HCT116 (cell line): ENCODE data around the gene FMNL1. TPM values are rescaled to one million over a fixed set of nuclear protein-coding genes. Genes with fewer than 3 reads are reported as not detected.

Experiments used
- ATAC-seq: fragments of 200-7000 bp; cut with Tn5 transposase; 2 replicates; pipeline ENCODE4 v1.9.1; 2020; ENCODE audit warnings: mild to moderate bottlenecking, moderate library complexity
- BruUV-seq: library from RNA; stranded (reverse); fragments of 400-500 nt; replicated peaks from 2 replicates; lab custom pipeline; 2021; lab: Mats Ljungman, UMichigan
- CTCF ChIA-PET: fragments of 300-600 bp; sonication (Branson Sonifier 250); formaldehyde crosslinking; loops from one replicate; lab custom pipeline; 2021; ENCODE audit warnings: antibody characterized with exemption; lab: Charles Lee
- POLR2A ChIA-PET: fragments of 300-600, 350-600 bp; sonication (Branson Sonifier 250); formaldehyde crosslinking; loops from one replicate; lab custom pipeline; 2021; ENCODE audit warnings: antibody characterized with exemption; lab: Charles Lee
- RAD21 ChIA-PET, 2 experiments: fragments of 300-600 bp; sonication (Branson Sonifier 250); formaldehyde crosslinking; loops; one replicate each; lab custom pipeline; 2023; ENCODE audit warnings: low total read pairs in 2 of 2; ENCODE audit not compliant: uncharacterized antibody in 2 of 2, unreplicated experiment in 2 of 2, low non-redundant PET in 1 of 2; lab: Charles Lee
- DNase-seq: peaks from one replicate; pipeline ENCODE4 v3.0.0-alpha.2; 2010; ENCODE audit warnings: low read depth, low spot score
- H2AFZ ChIP-seq: fragments of 200-600 bp; shearing (Covaris generic), sonication (generic); 2 replicates; pipeline ENCODE4 v1.6.1; 2017; ENCODE audit warnings: low read depth, mixed run types, mixed read lengths, antibody characterized with exemption, low read length; ENCODE audit not compliant: poor library complexity, severe bottlenecking
- H3K27ac ChIP-seq: 2 replicates; pipeline ENCODE4 v1.5.1; 2012; ENCODE audit warnings: low read depth, low read length
- H3K27me3 ChIP-seq: fragments of 200-600 bp; sonication (generic); 2 replicates; pipeline ENCODE4 v1.6.1; 2016; ENCODE audit warnings: mixed run types, low read length, mixed read lengths; ENCODE audit not compliant: insufficient read depth
- H3K36me3 ChIP-seq, 2 experiments: fragments of 200-500 bp in 1 of 2; fragments of 200-600 bp in 1 of 2; sonication (Bioruptor generic) in 1 of 2; sonication (generic) in 1 of 2; 2 replicates each; pipeline versions ENCODE4 v1.5.1 to v1.6.1; 2014 to 2016; ENCODE audit warnings: low read length in 2 of 2, inconsistent platforms in 1 of 2, mixed read lengths in 1 of 2, mixed run types in 1 of 2; ENCODE audit not compliant: insufficient read depth in 2 of 2, control insufficient read depth in 1 of 2
- H3K4me1 ChIP-seq, 2 experiments: fragments of 200-600 bp in 1 of 2; sonication (generic) in 1 of 2; 2 replicates each; pipeline versions ENCODE4 v1.5.1 to v1.6.1; 2012 to 2017; ENCODE audit warnings: low read length in 2 of 2, inconsistent platforms in 1 of 2, mild to moderate bottlenecking in 1 of 2, mixed read lengths in 1 of 2, mixed run types in 1 of 2, moderate library complexity in 1 of 2; ENCODE audit not compliant: insufficient read depth in 2 of 2, control insufficient read depth in 1 of 2
- H3K4me2 ChIP-seq: fragments of 200-600 bp; sonication (generic); 2 replicates; pipeline ENCODE4 v1.6.1; 2017; ENCODE audit warnings: mixed run types, low read length, mixed read lengths
- H3K4me3 ChIP-seq, 2 experiments: fragments of 200-600 bp in 1 of 2; sonication (generic) in 1 of 2; replicated peaks in 1 of 2; 2 replicates each; pipeline ENCODE4 v1.5.1; 2011 to 2016; ENCODE audit warnings: low read length in 2 of 2, control low read depth in 1 of 2, low read depth in 1 of 2, mild to moderate bottlenecking in 1 of 2, mixed read lengths in 1 of 2, mixed run types in 1 of 2
- H3K79me2 ChIP-seq: fragments of 200-600 bp; sonication (generic); 2 replicates; pipeline ENCODE4 v1.6.1; 2017; ENCODE audit warnings: mild to moderate bottlenecking, mixed run types, low read length, moderate library complexity, mixed read lengths; ENCODE audit not compliant: insufficient read depth
- H3K9ac ChIP-seq: fragments of 200-600 bp; sonication (generic); 2 replicates; pipeline ENCODE4 v1.6.1; 2016; ENCODE audit warnings: low read length, mixed read lengths
- H3K9me2 ChIP-seq: fragments of 200-600 bp; sonication (generic), shearing (Covaris generic); 2 replicates; pipeline ENCODE4 v1.6.1; 2017; ENCODE audit warnings: mixed run types, mild to moderate bottlenecking, moderate library complexity; ENCODE audit not compliant: insufficient read depth
- H3K9me3 ChIP-seq, 2 experiments: fragments of 200-500 bp in 1 of 2; fragments of 200-600 bp in 1 of 2; sonication (Bioruptor generic) in 1 of 2; sonication (generic) in 1 of 2; 2 replicates each; pipeline ENCODE4 v1.6.1; 2014 to 2017; ENCODE audit warnings: low read length in 2 of 2, mixed read lengths in 2 of 2, inconsistent platforms in 1 of 2, low read depth in 1 of 2, mild to moderate bottlenecking in 1 of 2, mixed run types in 1 of 2, moderate library complexity in 1 of 2; ENCODE audit not compliant: control insufficient read depth in 1 of 2, insufficient read depth in 1 of 2
- H4K20me1 ChIP-seq: fragments of 200-600 bp; sonication (generic), shearing (Covaris generic); 2 replicates; pipeline ENCODE4 v1.6.1; 2017; ENCODE audit warnings: mixed run types, mild to moderate bottlenecking, moderate library complexity; ENCODE audit not compliant: insufficient read depth
- CBX3 ChIP-seq: IDR thresholded peaks from 2 replicates; pipeline ENCODE4 v1.6.1; 2012; ENCODE audit warnings: low read depth
- CEBPB ChIP-seq: IDR thresholded peaks from 2 replicates; pipeline ENCODE4 v1.6.1; 2012; ENCODE audit warnings: low read depth
- ELF1 ChIP-seq: IDR thresholded peaks from 2 replicates; pipeline ENCODE4 v1.6.1; 2012; ENCODE audit warnings: low read depth, borderline replicate concordance
- EZH2 ChIP-seq: fragments of 200-600 bp; sonication (generic); IDR thresholded peaks from 2 replicates; pipeline ENCODE4 v1.6.1; 2017; ENCODE audit warnings: antibody characterized with exemption, mixed run types
- EZH2phosphoT487 ChIP-seq: fragments of 200-600 bp; IDR thresholded peaks from 2 replicates; pipeline ENCODE4 v1.6.1; 2018; ENCODE audit warnings: antibody characterized with exemption, borderline replicate concordance
- JUND ChIP-seq: IDR thresholded peaks from 2 replicates; pipeline ENCODE4 v1.6.1; 2012
- POLR2A ChIP-seq: IDR thresholded peaks from 2 replicates; pipeline ENCODE4 v1.7.0; 2011; ENCODE audit warnings: borderline replicate concordance; ENCODE audit not compliant: insufficient read depth, insufficient read length; ENCODE audit errors: extremely low read depth
- RAD21 ChIP-seq: IDR thresholded peaks from 2 replicates; pipeline ENCODE4 v1.6.1; 2012; ENCODE audit warnings: low read depth, mild to moderate bottlenecking
- SIN3A ChIP-seq: IDR thresholded peaks from 2 replicates; pipeline ENCODE4 v1.6.1; 2012; ENCODE audit warnings: low read depth
- SP1 ChIP-seq: IDR thresholded peaks from 2 replicates; pipeline ENCODE4 v1.6.1; 2012; ENCODE audit warnings: low read depth
- SRF ChIP-seq: IDR thresholded peaks from 2 replicates; pipeline ENCODE4 v1.6.1; 2012; ENCODE audit warnings: low read depth
- YY1 ChIP-seq: IDR thresholded peaks from 2 replicates; pipeline ENCODE4 v1.6.1; 2011; ENCODE audit warnings: low read length, low read depth, moderate library complexity, mild to moderate bottlenecking; ENCODE audit not compliant: insufficient replicate concordance; ENCODE audit errors: extremely low read depth
- ZFX ChIP-seq: fragments of 450-650 bp; IDR thresholded peaks from 2 replicates; pipeline ENCODE4 v1.6.1; 2017
- ZNF274 ChIP-seq: fragments of 200-500 bp; sonication (Bioruptor generic); IDR thresholded peaks from 2 replicates; pipeline ENCODE4 v1.6.1; 2014; ENCODE audit warnings: mild to moderate bottlenecking, low read depth, low read length, inconsistent platforms
- intact Hi-C: fragments of 100-400 bp; cut with micrococcal nuclease; formaldehyde crosslinking; loops from 2 replicates; pipeline ENCODE4 v1.10.0; 2022
- total RNA-seq: library from RNA; stranded (reverse); gene quantifications from one replicate; pipeline ENCODE4 v1.2.1, GENCODE V29; 2021; ENCODE audit not compliant: unreplicated experiment
- TF ChIP-seq, protein P1 (sequence below): IDR thresholded peaks from 2 replicates; pipeline ENCODE4 v1.6.1; 2012; ENCODE audit warnings: low read depth
- TF ChIP-seq, protein P2 (sequence below): IDR thresholded peaks from 2 replicates; pipeline ENCODE4 v1.6.1; 2012
- TF ChIP-seq, protein P3 (sequence below), 3 experiments: fragments of 200-600 bp in 1 of 3; sonication (generic) in 1 of 3; IDR thresholded peaks in 2 of 3; conservative IDR thresholded peaks in 1 of 3; 2 replicates each; pipeline ENCODE4 v1.5.1; 2012 to 2017; ENCODE audit warnings: low read depth in 2 of 3, low read length in 2 of 3, antibody characterized with exemption in 1 of 3, borderline replicate concordance in 1 of 3, control low read depth in 1 of 3, mild to moderate bottlenecking in 1 of 3, mixed read lengths in 1 of 3, mixed run types in 1 of 3, moderate library complexity in 1 of 3; ENCODE audit not compliant: insufficient read depth in 1 of 3
- TF ChIP-seq, protein P4 (sequence below): IDR thresholded peaks from 2 replicates; pipeline ENCODE4 v1.6.1; 2012

The FMNL1 gene
- total RNA-seq, 1 experiment from 2014 or later: 8.2 TPM

DNA sequence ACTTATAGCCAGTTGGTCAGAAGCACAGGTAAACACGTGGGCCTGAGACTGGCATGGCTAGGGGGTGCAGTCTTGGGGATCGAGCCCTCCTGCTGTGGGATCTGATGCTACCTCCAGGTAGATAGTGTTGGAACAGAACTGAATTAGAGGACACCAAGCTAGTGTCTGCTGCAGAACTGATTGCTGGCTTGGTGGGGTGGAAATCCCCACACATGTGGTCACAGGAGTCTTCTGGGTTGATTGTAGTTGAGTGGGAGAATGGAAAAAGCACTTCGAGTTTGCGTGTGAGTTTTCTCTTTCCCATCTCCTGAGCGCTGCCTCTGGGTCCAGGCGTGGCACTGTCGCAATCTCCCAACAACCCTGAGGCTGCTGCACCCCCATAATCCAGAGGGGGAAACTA is 48.2 kb downstream of the FMNL1 start:
- RAD21 ChIA-PET: no interaction called here
- no peak overlapping the region for H3K27ac ChIP-seq
- no peaks in the 10 kb centered on the region for H3K27me3 ChIP-seq
- H4K20me1 ChIP-seq: no peaks in the 10 kb centered on the region
- TF ChIP-seq SP1: no peak
- no peak for TF ChIP-seq EZH2
- TF ChIP-seq, protein P1, sequence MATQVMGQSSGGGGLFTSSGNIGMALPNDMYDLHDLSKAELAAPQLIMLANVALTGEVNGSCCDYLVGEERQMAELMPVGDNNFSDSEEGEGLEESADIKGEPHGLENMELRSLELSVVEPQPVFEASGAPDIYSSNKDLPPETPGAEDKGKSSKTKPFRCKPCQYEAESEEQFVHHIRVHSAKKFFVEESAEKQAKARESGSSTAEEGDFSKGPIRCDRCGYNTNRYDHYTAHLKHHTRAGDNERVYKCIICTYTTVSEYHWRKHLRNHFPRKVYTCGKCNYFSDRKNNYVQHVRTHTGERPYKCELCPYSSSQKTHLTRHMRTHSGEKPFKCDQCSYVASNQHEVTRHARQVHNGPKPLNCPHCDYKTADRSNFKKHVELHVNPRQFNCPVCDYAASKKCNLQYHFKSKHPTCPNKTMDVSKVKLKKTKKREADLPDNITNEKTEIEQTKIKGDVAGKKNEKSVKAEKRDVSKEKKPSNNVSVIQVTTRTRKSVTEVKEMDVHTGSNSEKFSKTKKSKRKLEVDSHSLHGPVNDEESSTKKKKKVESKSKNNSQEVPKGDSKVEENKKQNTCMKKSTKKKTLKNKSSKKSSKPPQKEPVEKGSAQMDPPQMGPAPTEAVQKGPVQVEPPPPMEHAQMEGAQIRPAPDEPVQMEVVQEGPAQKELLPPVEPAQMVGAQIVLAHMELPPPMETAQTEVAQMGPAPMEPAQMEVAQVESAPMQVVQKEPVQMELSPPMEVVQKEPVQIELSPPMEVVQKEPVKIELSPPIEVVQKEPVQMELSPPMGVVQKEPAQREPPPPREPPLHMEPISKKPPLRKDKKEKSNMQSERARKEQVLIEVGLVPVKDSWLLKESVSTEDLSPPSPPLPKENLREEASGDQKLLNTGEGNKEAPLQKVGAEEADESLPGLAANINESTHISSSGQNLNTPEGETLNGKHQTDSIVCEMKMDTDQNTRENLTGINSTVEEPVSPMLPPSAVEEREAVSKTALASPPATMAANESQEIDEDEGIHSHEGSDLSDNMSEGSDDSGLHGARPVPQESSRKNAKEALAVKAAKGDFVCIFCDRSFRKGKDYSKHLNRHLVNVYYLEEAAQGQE: no peak
- TF ChIP-seq SIN3A: no peak
- TF ChIP-seq CEBPB: no peak
- TF ChIP-seq, protein P2, sequence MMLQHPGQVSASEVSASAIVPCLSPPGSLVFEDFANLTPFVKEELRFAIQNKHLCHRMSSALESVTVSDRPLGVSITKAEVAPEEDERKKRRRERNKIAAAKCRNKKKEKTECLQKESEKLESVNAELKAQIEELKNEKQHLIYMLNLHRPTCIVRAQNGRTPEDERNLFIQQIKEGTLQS: no peak
- TF ChIP-seq, protein P3, sequence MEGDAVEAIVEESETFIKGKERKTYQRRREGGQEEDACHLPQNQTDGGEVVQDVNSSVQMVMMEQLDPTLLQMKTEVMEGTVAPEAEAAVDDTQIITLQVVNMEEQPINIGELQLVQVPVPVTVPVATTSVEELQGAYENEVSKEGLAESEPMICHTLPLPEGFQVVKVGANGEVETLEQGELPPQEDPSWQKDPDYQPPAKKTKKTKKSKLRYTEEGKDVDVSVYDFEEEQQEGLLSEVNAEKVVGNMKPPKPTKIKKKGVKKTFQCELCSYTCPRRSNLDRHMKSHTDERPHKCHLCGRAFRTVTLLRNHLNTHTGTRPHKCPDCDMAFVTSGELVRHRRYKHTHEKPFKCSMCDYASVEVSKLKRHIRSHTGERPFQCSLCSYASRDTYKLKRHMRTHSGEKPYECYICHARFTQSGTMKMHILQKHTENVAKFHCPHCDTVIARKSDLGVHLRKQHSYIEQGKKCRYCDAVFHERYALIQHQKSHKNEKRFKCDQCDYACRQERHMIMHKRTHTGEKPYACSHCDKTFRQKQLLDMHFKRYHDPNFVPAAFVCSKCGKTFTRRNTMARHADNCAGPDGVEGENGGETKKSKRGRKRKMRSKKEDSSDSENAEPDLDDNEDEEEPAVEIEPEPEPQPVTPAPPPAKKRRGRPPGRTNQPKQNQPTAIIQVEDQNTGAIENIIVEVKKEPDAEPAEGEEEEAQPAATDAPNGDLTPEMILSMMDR (IDR thresholded peaks at IDR 0.05 in 2 of 3, conservative IDR thresholded peaks at IDR 0.05 in 1 of 3; ENCODE audit: borderline replicate concordance in 1 of 3, insufficient read depth in 1 of 3, low read depth in 2 of 3, low read length in 2 of 3): no peak
- TF ChIP-seq RAD21: no peak
- no peak for TF ChIP-seq YY1
- no peak for TF ChIP-seq POLR2A
- TF ChIP-seq CBX3: no peak
- TF ChIP-seq SRF: no peak
- TF ChIP-seq ZNF274: no peak
- TF ChIP-seq, protein P4, sequence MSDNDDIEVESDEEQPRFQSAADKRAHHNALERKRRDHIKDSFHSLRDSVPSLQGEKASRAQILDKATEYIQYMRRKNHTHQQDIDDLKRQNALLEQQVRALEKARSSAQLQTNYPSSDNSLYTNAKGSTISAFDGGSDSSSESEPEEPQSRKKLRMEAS: no peak
- TF ChIP-seq ZFX: no peak
- no peak for TF ChIP-seq ELF1
- no peak for TF ChIP-seq EZH2phosphoT487
- no peak for TF ChIP-seq JUND
- no peaks in the 10 kb centered on the region for H3K79me2 ChIP-seq
- no peak overlapping the region for H3K9ac ChIP-seq
- POLR2A ChIA-PET: no interaction called here
- no peak overlapping the region for H2AFZ ChIP-seq
- no TSS peak for BruUV-seq
- no peaks in the 10 kb centered on the region for H3K9me2 ChIP-seq
- H3K9me3 ChIP-seq: no peaks in the 10 kb centered on the region
- ATAC-seq: no peak
- 0 out of 4 replicates have a peak, but pooled peaks cover 0 to 4% of the 10 kb centered on the region in 2 experiments for H3K4me1 ChIP-seq
- DNase-seq: no peak
- CTCF ChIA-PET: interaction anchor here (1.7 kb wide), 1 partner anchor 125 kb away, joined by 4 read pairs; no protein-coding TSS in a partner anchor
- intact Hi-C loops: no loop called here
- peaks cover 52 to 59% of the 10 kb centered on the region in 2 experiments for H3K36me3 ChIP-seq
- no peak overlapping the region for H3K4me2 ChIP-seq
- H3K4me3 ChIP-seq: no peak overlapping the region
